ENCODE data around the gene NECAB3. TPM values are rescaled to one million over a fixed set of nuclear protein-coding genes. Genes with fewer than 3 reads are reported as not detected.

Gene NECAB3
- total RNA-seq, 2 experiments from 2014 or later = 62.4 to 79.4 TPM

GRCh38 chr20:33659341-33660034 lies 14.7 kb downstream of the NECAB3 start:
- intact Hi-C loops (cut with micrococcal nuclease; ENCODE audit: unreplicated experiment) = no loop called here
- DNase-seq (ENCODE audit: low spot score) = no peak

GRCh38 chr20:33658929-33659328 lies 15.3 kb downstream of the NECAB3 start:
- H3K4me3 ChIP-seq (ENCODE audit: low read depth, low read length, poor library complexity, severe bottlenecking) = no peak overlapping the region
- H3K36me3 ChIP-seq (ENCODE audit: insufficient read depth, low read length) = peaks cover 27% of the 10 kb centered on the region; the same call in 1 of the 2 replicates
- ChIA-PET CTCF (ENCODE audit: unreplicated experiment) (no interaction called here), POLR2A (interaction anchor here (0.5 kb wide), 1 partner anchor 188 kb away, joined by 4 read pairs; no protein-coding TSS in a partner anchor)
- DNase-seq (ENCODE audit: low spot score) = no peak
- H3K4me2 ChIP-seq (ENCODE audit: low read length) = no peak overlapping the region
- no peaks in the 10 kb centered on the region for H3K9me3 ChIP-seq (ENCODE audit: low read length)
- no peak overlapping the region for H2AFZ ChIP-seq (ENCODE audit: low read length)
- intact Hi-C loops (cut with micrococcal nuclease; ENCODE audit: unreplicated experiment) = no loop called here
- no peak overlapping the region for H3K27ac ChIP-seq (ENCODE audit: low read depth, low read length, poor library complexity, severe bottlenecking)
- TF ChIP-seq CTCF (conservative IDR thresholded peaks at IDR 0.05; ENCODE audit: low read length) (no peak), EZH2phosphoT487 (IDR thresholded peaks at IDR 0.05; ENCODE audit: borderline replicate concordance, low read depth, low read length) (no peak)
- BruUV-seq (replicated peaks) = no TSS peak
- no peaks in the 10 kb centered on the region for H4K20me1 ChIP-seq (ENCODE audit: insufficient read depth, low read length)
- H3K9me2 ChIP-seq (ENCODE audit: insufficient read depth, low read length) = no peaks in the 10 kb centered on the region
- H3K4me1 ChIP-seq (ENCODE audit: insufficient read depth, low read length, poor library complexity, severe bottlenecking) = peaks cover 13% of the 10 kb centered on the region
- no peaks in the 10 kb centered on the region for H3K79me2 ChIP-seq (ENCODE audit: insufficient read depth, low read depth, low read length)

More at GRCh38 chr20:33659341-33660034, 14.7 kb downstream of the NECAB3 start:
- Histone ChIP-seq H3K36me3 (ENCODE audit: insufficient read depth, low read length) (peaks cover 27% of the 10 kb centered on the region; the same call in 1 of the 2 replicates), H3K9me3 (ENCODE audit: low read length) (no peaks in the 10 kb centered on the region), H3K4me2 (ENCODE audit: low read length) (no peak overlapping the region), H4K20me1 (ENCODE audit: insufficient read depth, low read length) (no peaks in the 10 kb centered on the region), H2AFZ (ENCODE audit: low read length) (no peak overlapping the region), H3K9me2 (ENCODE audit: insufficient read depth, low read length) (no peaks in the 10 kb centered on the region), H3K4me3 (ENCODE audit: low read depth, low read length, poor library complexity, severe bottlenecking) (no peak overlapping the region), H3K27ac (ENCODE audit: low read depth, low read length, poor library complexity, severe bottlenecking) (no peak overlapping the region), H3K79me2 (ENCODE audit: insufficient read depth, low read depth, low read length) (no peaks in the 10 kb centered on the region), H3K4me1 (ENCODE audit: insufficient read depth, low read length, poor library complexity, severe bottlenecking) (peaks cover 16% of the 10 kb centered on the region)
- no peak for TF ChIP-seq EZH2phosphoT487 (IDR thresholded peaks at IDR 0.05; ENCODE audit: borderline replicate concordance, low read depth, low read length)
- no peak for TF ChIP-seq CTCF (conservative IDR thresholded peaks at IDR 0.05; ENCODE audit: low read length)
- no TSS peak for BruUV-seq (replicated peaks)
- CTCF ChIA-PET (ENCODE audit: unreplicated experiment) = no interaction called here
- POLR2A ChIA-PET = no interaction called here

- TF ChIP-seq CTCF (conservative IDR thresholded peaks at IDR 0.05; ENCODE audit: low read length) = no peak
- no peak for TF ChIP-seq EZH2phosphoT487 (IDR thresholded peaks at IDR 0.05; ENCODE audit: borderline replicate concordance, low read depth, low read length)
- intact Hi-C loops (cut with micrococcal nuclease; ENCODE audit: unreplicated experiment) = no loop called here
- no peaks in the 10 kb centered on the region for H4K20me1 ChIP-seq (ENCODE audit: insufficient read depth, low read length)
- H3K4me2 ChIP-seq (ENCODE audit: low read length) = no peak overlapping the region
- no peak for DNase-seq (ENCODE audit: low spot score)
- H3K9me2 ChIP-seq (ENCODE audit: insufficient read depth, low read length) = no peaks in the 10 kb centered on the region
- H3K4me1 ChIP-seq (ENCODE audit: insufficient read depth, low read length, poor library complexity, severe bottlenecking) = peaks cover 14% of the 10 kb centered on the region
- no peaks in the 10 kb centered on the region for H3K9me3 ChIP-seq (ENCODE audit: low read length)
- no peak overlapping the region for H3K27ac ChIP-seq (ENCODE audit: low read depth, low read length, poor library complexity, severe bottlenecking)
- H3K4me3 ChIP-seq (ENCODE audit: low read depth, low read length, poor library complexity, severe bottlenecking) = no peak overlapping the region
- peaks cover 27% of the 10 kb centered on the region; the same call in 1 of the 2 replicates for H3K36me3 ChIP-seq (ENCODE audit: insufficient read depth, low read length)
- POLR2A ChIA-PET = interaction anchor here (0.5 kb wide), 1 partner anchor 187 kb away, joined by 4 read pairs; no protein-coding TSS in a partner anchor
- BruUV-seq (replicated peaks) = no TSS peak
- H2AFZ ChIP-seq (ENCODE audit: low read length) = no peak overlapping the region
- CTCF ChIA-PET (ENCODE audit: unreplicated experiment) = no interaction called here
- no peaks in the 10 kb centered on the region for H3K79me2 ChIP-seq (ENCODE audit: insufficient read depth, low read depth, low read length)
Measured at GRCh38 chr20:33658510-33658909, 15.7 kb downstream of the NECAB3 start.
